ENCODE results near the gene CLDND1.

- TF ChIP-seq CTCF (IDR thresholded peaks at IDR 0.05) (no peak), EP300 (IDR thresholded peaks at IDR 0.05) (no peak)
These were observed 11.5 kb upstream of the CLDND1 start for GRCh38 chr3:98534168-98534567.

Measured in ovary (tissue), 3 donors.